Cerebellar nuclear complex (tissue), 1 donor: ENCODE data around the gene CCNY.
"Not testable (repeated sequence)": the region's sequence is repeated elsewhere in the genome, so short reads cannot be mapped to it uniquely, and the experiment has no call there.

ENCODE experiments used
- DNase-seq, 2 experiments: peaks; one replicate each; lab custom pipeline; 2025; lab: John Stamatoyannopoulos, UW

CCNY gene

GRCh38 chr10:35336084-35336831 is at the start of gene CCNY:
Gene CCNY, plus strand, starts transcription at chr10:35336509. Its CDS starts 545 bp downstream, at chr10:35337054.
- no peak for DNase-seq

- no peak for DNase-seq
Observed at GRCh38 chr10:35289198-35289597, 47.1 kb upstream of the CCNY start.

- DNase-seq = no peak
Observed at GRCh38 chr10:35294506-35294905, 41.8 kb upstream of the CCNY start.

- DNase-seq = no peak
Observed at GRCh38 chr10:35299016-35299415, 37.3 kb upstream of the CCNY start.

GRCh38 chr10:35300063-35300699 is 36.1 kb upstream of the CCNY start:
- no peak for DNase-seq

- no peak for DNase-seq
Observed at GRCh38 chr10:35304649-35305048, 31.7 kb upstream of the CCNY start.

- no peak for DNase-seq
Observed at GRCh38 chr10:35306852-35307251, 29.5 kb upstream of the CCNY start.

- no peak for DNase-seq
Observed at GRCh38 chr10:35307297-35307696, 29.0 kb upstream of the CCNY start.

- DNase-seq = no peak
Observed at GRCh38 chr10:35308809-35309208, 27.5 kb upstream of the CCNY start.

GRCh38 chr10:35314142-35314541 is 22.2 kb upstream of the CCNY start:
- DNase-seq = not testable (repeated sequence)

- DNase-seq = not testable (repeated sequence)
Observed at GRCh38 chr10:35315235-35315634, 21.1 kb upstream of the CCNY start.

- DNase-seq = no peak
Observed at GRCh38 chr10:35316218-35316967, 19.9 kb upstream of the CCNY start.

GRCh38 chr10:35318551-35318950 is 17.8 kb upstream of the CCNY start:
- no peak for DNase-seq

- no peak for DNase-seq
Observed at GRCh38 chr10:35320341-35320740, 16.0 kb upstream of the CCNY start.

- no peak for DNase-seq
Observed at GRCh38 chr10:35322636-35323035, 13.7 kb upstream of the CCNY start.

- DNase-seq = no peak
Observed at GRCh38 chr10:35324196-35324595, 12.1 kb upstream of the CCNY start.

- no peak for DNase-seq
Observed at GRCh38 chr10:35326466-35327235, 9.7 kb upstream of the CCNY start.

GRCh38 chr10:35327790-35328403 is 8.4 kb upstream of the CCNY start:
- no peak for DNase-seq

- no peak for DNase-seq
Observed at GRCh38 chr10:35328404-35329037, 7.8 kb upstream of the CCNY start.

GRCh38 chr10:35329520-35329919 is 6.8 kb upstream of the CCNY start:
- no peak for DNase-seq
